HUES64 (cell line): ENCODE data around the gene GNG12.

ENCODE experiments used
- H3K27ac ChIP-seq: 2 replicates; pipeline ENCODE4 v1.7.0; 2013; ENCODE audit warnings: low read depth, low read length, inconsistent platforms
- H3K27me3 ChIP-seq: 2 replicates; pipeline ENCODE4 v1.6.1; 2013; ENCODE audit warnings: mild to moderate bottlenecking, low read length; ENCODE audit not compliant: insufficient read depth
- H3K36me3 ChIP-seq: 2 replicates; pipeline ENCODE4 v1.6.1; 2013; ENCODE audit warnings: mild to moderate bottlenecking, low read length; ENCODE audit not compliant: insufficient read depth
- H3K4me1 ChIP-seq: 2 replicates; pipeline ENCODE4 v1.6.1; 2013; ENCODE audit warnings: mild to moderate bottlenecking, low read length, moderate library complexity; ENCODE audit not compliant: insufficient read depth
- H3K4me3 ChIP-seq: 2 replicates; pipeline ENCODE4 v1.5.1; 2013; ENCODE audit warnings: mild to moderate bottlenecking, low read length, moderate library complexity
- H3K9ac ChIP-seq: 2 replicates; pipeline ENCODE4 v1.6.1; 2013; ENCODE audit warnings: mild to moderate bottlenecking, low read depth, low read length
- H3K9me3 ChIP-seq: 2 replicates; pipeline ENCODE4 v1.6.1; 2013; ENCODE audit warnings: low read depth, low read length; ENCODE audit not compliant: insufficient read depth
- WGBS: fragments of 150-250, 120-280 bp; methylation state at CpG from one replicate; pipeline ENCODE4 v1.1.7; 2013; ENCODE audit warnings: missing lambda C conversion rate; 5-methylcytosine and 5-hydroxymethylcytosine counted together

The GNG12 gene

DNA sequence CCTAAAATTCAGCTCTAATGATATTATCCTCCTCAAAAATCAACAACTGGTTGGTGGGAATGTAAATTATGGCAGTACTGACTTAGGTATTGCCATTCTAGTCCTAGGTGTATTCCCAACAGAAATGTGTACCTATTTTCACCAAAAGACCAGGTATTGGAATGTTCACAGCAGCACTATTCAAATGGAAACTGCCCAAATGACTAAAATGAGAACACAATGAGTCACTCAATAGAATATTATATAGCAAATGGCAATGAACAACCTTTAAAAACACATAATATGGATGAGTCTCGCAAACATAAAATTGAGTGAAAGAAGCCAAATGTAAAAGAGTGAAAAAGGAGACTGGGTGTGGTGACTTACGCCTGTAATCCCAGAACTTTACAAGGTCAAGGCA, 103.4 kb downstream of the GNG12 start:
- Histone ChIP-seq H3K4me1 (peaks cover 5% of the 10 kb centered on the region), H3K36me3 (no peaks in the 10 kb centered on the region), H3K9me3 (no peaks in the 10 kb centered on the region), H3K27ac (no peak overlapping the region), H3K4me3 (no peak overlapping the region), H3K9ac (no peak overlapping the region), H3K27me3 (no peaks in the 10 kb centered on the region)
- WGBS, result 97% methylated on average over 2 of the region's 2 CpGs

DNA sequence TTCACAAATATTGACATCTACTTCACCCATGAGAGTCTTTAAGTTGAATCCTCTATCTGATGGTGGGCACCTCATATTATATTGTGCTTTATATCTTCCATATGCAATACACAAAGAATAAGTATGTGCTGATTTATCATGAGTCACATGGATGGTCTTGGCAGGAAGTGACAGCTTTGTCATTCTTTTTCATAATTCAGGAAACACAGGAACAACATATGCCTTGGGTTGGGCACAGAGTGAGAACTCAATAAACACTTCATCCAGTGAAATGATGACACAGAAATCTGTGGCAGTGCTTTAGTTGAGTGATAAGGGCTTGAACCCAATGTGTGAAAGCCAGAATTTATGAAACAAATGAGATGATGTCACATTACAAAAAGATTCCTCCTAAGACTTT, 107.0 kb downstream of the GNG12 start:
- Histone ChIP-seq H3K9ac (no peak overlapping the region), H3K27ac (no peak overlapping the region), H3K4me1 (peaks cover 24% of the 10 kb centered on the region)

DNA sequence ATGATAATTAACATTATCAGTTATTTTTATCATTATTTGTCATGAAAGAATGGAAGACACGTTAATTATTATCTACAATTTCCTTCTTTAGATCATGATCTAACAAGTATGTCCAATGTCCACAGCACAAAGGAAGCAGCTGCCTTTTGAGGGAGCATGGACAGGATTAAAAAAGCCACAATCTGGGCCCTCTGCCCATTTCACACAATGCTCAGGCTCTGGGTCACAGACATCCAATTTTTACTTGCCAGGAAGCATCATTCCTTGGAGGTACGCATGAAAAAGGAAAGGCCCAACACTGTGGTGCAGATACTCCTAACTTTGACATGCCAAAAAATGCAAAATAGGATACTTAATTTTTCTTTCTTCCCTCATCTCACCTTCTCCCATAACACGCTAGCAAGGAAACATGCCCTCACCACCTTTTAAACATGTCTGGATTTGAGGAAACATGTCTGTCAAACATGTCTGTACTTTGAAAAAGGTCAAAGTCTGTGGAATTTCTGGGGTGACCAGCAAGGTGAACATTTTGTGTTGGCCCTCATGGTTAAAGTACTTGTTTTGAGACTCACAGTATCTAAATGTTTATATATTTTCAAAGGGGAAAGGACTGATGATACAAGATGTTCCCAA, 108.2 kb downstream of the GNG12 start:
- no peaks in the 10 kb centered on the region for H3K9me3 ChIP-seq
- H3K4me1 ChIP-seq, result peaks cover 29% of the 10 kb centered on the region
- no peak overlapping the region for H3K9ac ChIP-seq
- H3K27me3 ChIP-seq, result no peaks in the 10 kb centered on the region
- H3K27ac ChIP-seq, result no peak overlapping the region
- no peaks in the 10 kb centered on the region for H3K36me3 ChIP-seq
- WGBS, result 89% methylated on average over 2 of the region's 3 CpGs
- H3K4me3 ChIP-seq, result no peak overlapping the region

More for the DNA sequence above, 107.0 kb downstream of the GNG12 start:
- Histone ChIP-seq H3K9me3 (no peaks in the 10 kb centered on the region), H3K4me3 (no peak overlapping the region), H3K27me3 (no peaks in the 10 kb centered on the region), H3K36me3 (no peaks in the 10 kb centered on the region)

DNA sequence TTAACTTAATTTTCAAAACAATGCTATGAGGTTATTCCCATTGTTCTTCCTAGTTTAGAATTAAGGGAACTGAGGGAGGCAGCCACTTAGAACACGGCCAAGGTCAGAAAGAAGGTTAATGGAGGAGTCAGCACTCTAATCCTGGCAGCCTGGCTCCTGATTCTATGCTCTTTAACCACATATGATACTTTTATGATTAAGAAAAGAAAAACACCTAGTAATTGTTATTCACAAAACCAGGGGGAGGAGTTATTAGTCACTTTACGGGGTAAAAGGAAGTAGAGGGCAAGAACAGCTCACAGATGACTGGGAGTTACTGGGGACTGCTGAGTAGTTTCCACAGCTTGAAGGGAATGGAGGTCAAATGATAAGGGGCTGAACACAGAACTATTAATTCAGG, 109.6 kb downstream of the GNG12 start:
- Histone ChIP-seq H3K27ac (no peak overlapping the region), H3K4me1 (peaks cover 29% of the 10 kb centered on the region), H3K4me3 (no peak overlapping the region), H3K27me3 (no peaks in the 10 kb centered on the region), H3K9me3 (no peaks in the 10 kb centered on the region), H3K9ac (no peak overlapping the region), H3K36me3 (no peaks in the 10 kb centered on the region)
- WGBS, result 81% methylated on average over 2 of the region's 2 CpGs

DNA sequence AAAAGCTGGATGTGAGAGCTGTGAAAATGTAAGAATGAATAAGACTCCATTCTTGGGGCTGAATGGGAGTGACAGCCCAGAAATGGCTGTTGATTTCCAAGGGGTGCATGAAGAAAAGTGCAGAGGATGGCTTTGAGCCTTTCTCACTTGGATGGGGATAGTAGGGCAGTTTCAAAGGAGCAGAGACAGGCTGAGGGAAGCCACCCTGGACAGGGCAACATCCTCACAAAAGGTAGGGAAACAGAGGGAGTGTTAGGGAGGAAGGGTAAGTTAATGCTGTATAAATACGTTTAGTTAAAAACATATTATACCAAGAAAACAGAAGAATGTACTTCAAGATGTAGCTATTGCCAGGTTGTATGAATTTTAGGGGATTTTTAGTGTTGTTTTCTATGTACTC, 110.1 kb downstream of the GNG12 start:
- H3K4me1 ChIP-seq, result peaks cover 29% of the 10 kb centered on the region
- H3K4me3 ChIP-seq, result no peak overlapping the region
- H3K27ac ChIP-seq, result no peak overlapping the region
- H3K9me3 ChIP-seq, result no peaks in the 10 kb centered on the region
- WGBS, result no CpG with 5 or more reads among the region's 1 CpG
- H3K9ac ChIP-seq, result no peak overlapping the region
- no peaks in the 10 kb centered on the region for H3K27me3 ChIP-seq
- no peaks in the 10 kb centered on the region for H3K36me3 ChIP-seq

DNA sequence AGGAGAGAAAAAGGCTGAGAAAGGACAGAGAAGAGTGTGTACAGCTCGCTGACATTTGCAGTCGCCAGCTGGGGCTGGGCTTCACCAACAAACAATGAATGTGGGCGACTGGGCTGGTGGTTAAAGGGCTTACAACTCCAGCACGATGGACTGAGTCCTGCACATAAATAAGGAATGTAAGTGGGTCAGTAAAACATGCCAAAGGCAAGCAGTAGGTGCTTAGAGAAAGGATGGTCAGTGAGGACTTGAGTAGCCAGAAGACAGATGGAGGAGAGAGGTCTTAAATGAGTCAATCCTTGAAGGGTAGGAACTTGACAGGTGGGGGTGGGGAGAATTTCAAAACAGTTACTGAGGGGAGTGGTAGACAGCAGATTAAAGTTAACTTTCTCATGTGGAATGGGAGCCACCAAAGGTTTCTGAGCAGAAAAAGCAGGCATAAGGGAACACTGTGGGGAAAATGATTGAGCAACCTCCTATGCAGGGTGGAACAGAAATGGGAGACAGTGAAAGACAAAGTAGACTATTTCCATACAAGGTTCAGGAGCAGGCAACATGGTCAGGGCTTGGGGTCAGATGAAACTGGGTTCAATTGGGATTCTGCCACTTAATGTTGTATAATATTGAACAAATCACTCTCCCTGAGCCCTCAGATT, 110.8 kb downstream of the GNG12 start:
- Histone ChIP-seq H3K4me3 (no peak overlapping the region), H3K36me3 (no peaks in the 10 kb centered on the region), H3K9me3 (no peaks in the 10 kb centered on the region), H3K4me1 (peaks cover 29% of the 10 kb centered on the region), H3K27me3 (no peaks in the 10 kb centered on the region), H3K27ac (no peak overlapping the region), H3K9ac (no peak overlapping the region)
- WGBS, result 78% methylated on average over 4 of the region's 4 CpGs

DNA sequence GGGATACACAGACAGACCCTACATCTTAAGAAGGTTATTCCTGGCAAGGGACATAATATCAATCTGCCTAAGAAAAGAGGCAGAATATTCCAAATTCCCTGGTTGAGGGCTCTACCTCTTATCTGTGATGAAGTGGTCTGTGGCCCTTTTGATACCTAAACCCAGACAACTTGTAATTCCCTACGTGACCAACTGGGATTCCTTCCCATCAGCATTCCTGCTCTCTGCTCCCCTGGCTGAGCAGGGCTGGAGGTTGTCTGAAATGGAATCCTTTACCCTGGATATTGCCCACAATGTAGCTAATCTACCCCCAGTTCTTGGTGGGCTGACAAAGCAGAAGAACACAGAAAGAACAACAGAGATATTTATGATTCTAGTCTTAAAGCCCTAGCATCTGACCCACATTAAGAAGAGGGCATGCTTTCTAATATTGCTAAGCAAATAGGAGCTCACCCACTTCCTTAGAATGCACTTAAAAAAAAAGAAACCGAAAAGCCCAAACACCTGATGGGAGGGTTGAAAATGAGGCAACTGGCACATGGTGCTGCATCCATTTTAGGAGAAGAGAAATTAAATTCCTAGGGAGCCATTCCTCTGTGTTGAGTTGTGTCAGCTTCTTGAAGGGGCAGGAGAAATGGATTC, 111.5 kb downstream of the GNG12 start:
- Histone ChIP-seq H3K4me3 (no peak overlapping the region), H3K27me3 (no peaks in the 10 kb centered on the region), H3K4me1 (peaks cover 29% of the 10 kb centered on the region), H3K9ac (no peak overlapping the region), H3K36me3 (no peaks in the 10 kb centered on the region), H3K27ac (no peak overlapping the region), H3K9me3 (no peaks in the 10 kb centered on the region)
- WGBS, result 78% methylated on average over 2 of the region's 2 CpGs

DNA sequence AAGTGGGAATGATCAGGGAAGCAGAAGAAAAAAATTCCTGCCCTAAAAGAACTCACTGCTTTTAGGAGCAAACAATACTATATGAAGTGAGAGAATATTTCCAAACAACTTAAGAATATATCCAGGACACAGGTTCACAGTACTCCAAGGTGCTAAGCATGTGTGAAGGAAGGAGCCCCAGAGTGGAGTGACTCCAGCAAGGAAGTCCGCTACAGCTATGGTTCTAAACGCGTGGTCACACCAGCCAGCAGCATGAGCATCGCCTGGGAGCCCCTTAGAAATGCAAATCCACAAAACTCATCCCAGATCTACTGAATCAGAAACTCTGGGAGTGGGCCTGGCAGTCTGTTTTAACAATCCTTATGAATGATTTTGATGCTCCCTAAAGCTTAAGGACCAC, 112.2 kb downstream of the GNG12 start:
- Histone ChIP-seq H3K4me3 (no peak overlapping the region), H3K36me3 (no peaks in the 10 kb centered on the region), H3K9me3 (no peaks in the 10 kb centered on the region), H3K9ac (no peak overlapping the region), H3K27ac (no peak overlapping the region), H3K27me3 (no peaks in the 10 kb centered on the region), H3K4me1 (peaks cover 29% of the 10 kb centered on the region)
- WGBS, result 29% methylated on average over 4 of the region's 4 CpGs

DNA sequence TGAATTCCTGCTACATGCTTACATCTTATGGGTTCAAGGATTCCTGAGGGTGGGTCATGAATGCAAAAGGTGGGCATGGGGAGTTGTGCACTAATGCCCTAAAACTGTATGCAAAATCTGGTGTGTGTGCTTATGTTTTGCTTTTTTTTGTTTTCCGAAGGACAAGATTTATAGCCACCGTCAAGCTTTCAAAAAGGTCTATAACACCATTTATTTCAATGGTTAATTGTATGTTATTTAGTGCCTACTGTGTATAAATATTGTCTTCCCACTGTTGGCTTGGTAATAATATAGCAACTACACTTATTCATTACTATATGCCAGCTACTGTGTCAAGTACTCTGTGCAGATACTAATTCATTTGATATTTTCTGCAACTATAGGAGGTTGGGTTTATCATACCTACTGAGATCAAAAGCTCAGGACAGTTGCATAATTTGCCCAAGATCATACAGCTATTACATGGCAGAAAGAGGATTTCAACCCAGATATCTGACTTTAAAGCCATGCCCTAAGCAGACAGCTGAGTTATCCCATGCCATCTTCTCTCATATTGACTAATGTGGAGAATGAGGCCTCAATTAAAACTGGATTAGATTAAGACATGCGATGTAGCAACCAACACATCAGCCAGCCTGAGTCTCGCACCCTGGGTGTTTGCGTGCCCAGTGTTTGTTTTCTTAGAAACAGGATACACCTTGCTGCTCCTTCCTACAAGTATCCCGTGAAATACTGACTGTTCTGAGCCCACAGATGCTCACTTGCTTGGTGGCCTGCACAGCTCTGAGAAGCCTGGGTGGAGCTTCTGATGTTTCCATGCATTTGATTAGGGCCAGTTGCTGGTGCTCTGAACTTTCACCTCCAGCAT, 113.7 kb downstream of the GNG12 start:
- no peak overlapping the region for H3K4me3 ChIP-seq
- H3K9ac ChIP-seq, result no peak overlapping the region
- no peak overlapping the region for H3K27ac ChIP-seq
- 94% methylated on average over 4 of the region's 6 CpGs for WGBS
- no peaks in the 10 kb centered on the region for H3K9me3 ChIP-seq
- peaks cover 29% of the 10 kb centered on the region for H3K4me1 ChIP-seq
- no peaks in the 10 kb centered on the region for H3K27me3 ChIP-seq
- H3K36me3 ChIP-seq, result no peaks in the 10 kb centered on the region

DNA sequence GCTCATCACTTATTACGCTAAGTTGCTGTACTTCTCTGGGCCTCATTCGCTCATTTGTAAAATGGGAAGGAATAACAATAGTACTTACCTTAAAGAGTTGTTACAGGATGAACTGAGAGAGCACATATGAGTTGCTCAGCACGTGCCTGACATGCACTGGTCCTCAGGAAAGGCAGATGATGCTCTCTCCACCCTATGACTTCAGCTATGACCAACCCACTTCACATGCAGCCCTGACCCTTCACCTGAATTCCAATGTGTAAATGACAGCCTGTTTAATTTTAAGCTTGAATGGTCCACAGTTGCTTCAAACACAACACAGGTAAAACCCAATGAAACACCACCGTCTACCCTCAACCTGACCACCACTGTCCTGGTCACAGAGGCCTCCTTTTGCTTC, 115.4 kb downstream of the GNG12 start:
- Histone ChIP-seq H3K27ac (no peak overlapping the region), H3K9ac (no peak overlapping the region), H3K9me3 (no peaks in the 10 kb centered on the region), H3K4me3 (no peak overlapping the region), H3K36me3 (no peaks in the 10 kb centered on the region), H3K4me1 (peaks cover 25% of the 10 kb centered on the region), H3K27me3 (no peaks in the 10 kb centered on the region)
- 88% methylated on average over 4 of the region's 4 CpGs for WGBS

DNA sequence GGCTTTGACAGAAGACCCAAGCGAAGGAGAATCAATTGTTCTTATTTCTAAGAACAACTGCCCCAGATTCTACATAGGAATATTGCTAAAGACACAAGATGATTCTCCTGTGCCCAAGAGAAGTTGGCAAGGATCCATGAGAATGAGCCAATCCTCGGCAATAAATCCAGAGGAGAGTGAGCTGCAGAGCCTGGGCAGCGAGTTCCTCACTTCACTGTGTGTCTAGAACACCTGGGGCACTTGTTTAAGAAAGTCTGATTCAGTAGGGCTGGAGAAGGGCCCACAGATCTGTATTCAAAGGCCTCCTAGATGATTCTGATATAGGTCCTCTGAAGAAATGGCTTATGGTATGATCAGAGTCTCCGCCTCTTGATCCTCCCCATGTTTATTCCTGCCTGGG, 116.5 kb downstream of the GNG12 start:
- Histone ChIP-seq H3K4me1 (peaks cover 15% of the 10 kb centered on the region), H3K9ac (no peak overlapping the region), H3K27me3 (no peaks in the 10 kb centered on the region), H3K9me3 (no peaks in the 10 kb centered on the region), H3K36me3 (no peaks in the 10 kb centered on the region), H3K27ac (no peak overlapping the region), H3K4me3 (no peak overlapping the region)
- WGBS, result 88% methylated on average over 4 of the region's 4 CpGs
